Upper lobe of left lung (tissue), 6 donors: ENCODE results near the gene MRPS15. TPM values are rescaled to one million over a fixed set of nuclear protein-coding genes. Genes with fewer than 3 reads are reported as not detected.

ENCODE experiments used
- ATAC-seq, 2 donors: fragments of 200-7000 bp; cut with Tn5 transposase; one replicate each; pipeline ENCODE4 v1.9.1; 2022; ENCODE audit warnings: mild to moderate bottlenecking in 2 of 2, moderate library complexity in 2 of 2; ENCODE audit not compliant: low FRiP score in 2 of 2
- DNase-seq, 2 donors: peaks; one replicate each; pipeline ENCODE4 v3.0.0-alpha.2; 2019 to 2020
- H3K27ac ChIP-seq, 4 donors: fragments of 200-600 bp; sonication (generic); one replicate each; pipeline ENCODE4 v1.5.1; 2016 to 2019
- H3K27me3 ChIP-seq, 4 donors: fragments of 200-600 bp; sonication (generic); one replicate each; pipeline ENCODE4 v1.5.1; 2017 to 2019
- H3K36me3 ChIP-seq, 4 donors: fragments of 200-600 bp; sonication (generic); one replicate each; pipeline ENCODE4 v1.5.1; 2016 to 2019
- H3K4me1 ChIP-seq, 4 donors: fragments of 200-600 bp; sonication (generic); one replicate each; pipeline ENCODE4 v1.5.1; 2018 to 2019
- H3K4me3 ChIP-seq, 4 donors: fragments of 200-600 bp; sonication (generic); one replicate each; pipeline ENCODE4 v1.5.1; 2017 to 2019; ENCODE audit warnings: mild to moderate bottlenecking in 2 of 4, moderate library complexity in 1 of 4
- H3K9me3 ChIP-seq, 4 donors: fragments of 200-600 bp; sonication (generic); one replicate each; pipeline ENCODE4 v1.5.1; 2018 to 2019
- CTCF ChIP-seq, 6 experiments: fragments of 450-650 bp in 4 of 6; fragments of 200-600 bp in 2 of 6; sonication (generic) in 2 of 6; IDR thresholded peaks; one replicate each; pipeline ENCODE4 v1.5.1; 2016 to 2019; ENCODE audit warnings: antibody characterized with exemption in 6 of 6
- EP300 ChIP-seq, 4 donors: sonication (generic); formaldehyde crosslinking; IDR thresholded peaks; one replicate each; pipeline ENCODE4 v1.5.1; 2017; ENCODE audit warnings: antibody characterized with exemption in 4 of 4, control low read depth in 2 of 4
- POLR2A ChIP-seq, 4 donors: fragments of 450-650 bp; IDR thresholded peaks; one replicate each; pipeline ENCODE4 v1.5.1; 2016 to 2017; ENCODE audit warnings: antibody characterized with exemption in 4 of 4, mild to moderate bottlenecking in 2 of 4
- POLR2AphosphoS5 ChIP-seq, 2 donors: sonication (generic); formaldehyde crosslinking; IDR thresholded peaks; one replicate each; pipeline ENCODE4 v1.5.1; 2017; ENCODE audit warnings: antibody characterized with exemption in 2 of 2
- WGBS, 2 donors: methylation state at CpG; one replicate each; pipeline ENCODE4 v1.1.5; 2017 to 2018; 5-methylcytosine and 5-hydroxymethylcytosine counted together
- total RNA-seq, 6 donors: library from RNA; depleted of rRNA in 4 of 6; stranded (reverse); fragments of >200 nt in 4 of 6; gene quantifications; one replicate each; pipeline versions ENCODE4 v1.1.0 to v1.2.1, GENCODE V29; 2016 to 2021
- donor health status: DM: no; HTN: no; CAD: no; lungs with moderate emphysema.
- donor health status: DM: no; HTN: yes; CAD: no; lungs with severe emphysema.

Gene MRPS15
- total RNA-seq, 6 donors from 2014 or later = 43.0 to 83.6 (median 66.1) TPM

GRCh38 chr1:36440646-36441045 lies 23.5 kb downstream of the MRPS15 start:
- no peaks in the 10 kb centered on the region for H3K27me3 ChIP-seq
- ATAC-seq (no peak), DNase-seq (no peak)
- peaks cover 0 to 11% (median 1%) of the 10 kb centered on the region in 4 donors for H3K36me3 ChIP-seq
- peaks cover 0 to 7% (median 0%) of the 10 kb centered on the region in 4 donors for H3K4me1 ChIP-seq
- H3K9me3 ChIP-seq = no peaks in the 10 kb centered on the region
- peak overlapping the region in 1 of 4 donors; percentile 33 for H3K27ac ChIP-seq
- no peak overlapping the region for H3K4me3 ChIP-seq
- TF ChIP-seq POLR2AphosphoS5 (IDR thresholded peaks at IDR 0.05) (no peak), CTCF (IDR thresholded peaks at IDR 0.05) (no peak), POLR2A (IDR thresholded peaks at IDR 0.05) (no peak)
- 85 to 86% methylated on average over 3 of the region's 3 CpGs for WGBS, 2 donors

- no peak for ATAC-seq
- no peak for TF ChIP-seq POLR2A (IDR thresholded peaks at IDR 0.05)
- TF ChIP-seq POLR2AphosphoS5 (IDR thresholded peaks at IDR 0.05) = no peak
- no peak for TF ChIP-seq EP300 (IDR thresholded peaks at IDR 0.05)
- no peak for TF ChIP-seq CTCF (IDR thresholded peaks at IDR 0.05)
- Histone ChIP-seq H3K4me3 (no peak overlapping the region), H3K4me1 (peaks cover 0 to 7% (median 0%) of the 10 kb centered on the region in 4 donors), H3K9me3 (no peaks in the 10 kb centered on the region), H3K27me3 (no peaks in the 10 kb centered on the region), H3K36me3 (peaks cover 0 to 11% (median 1%) of the 10 kb centered on the region in 4 donors), H3K27ac (peak overlapping the region in 1 of 4 donors; percentile 33)
- WGBS, 2 donors = 51 to 54% methylated on average over 3 of the region's 3 CpGs
- no peak for DNase-seq
Observed at GRCh38 chr1:36440044-36440443, 24.1 kb downstream of the MRPS15 start.

GRCh38 chr1:36438715-36439114 lies 25.5 kb downstream of the MRPS15 start:
- 86 to 93% methylated on average over 4 of the region's 4 CpGs for WGBS, 2 donors
- ATAC-seq = no peak

GRCh38 chr1:36436821-36437220 lies 27.4 kb downstream of the MRPS15 start:
- no peak for TF ChIP-seq POLR2AphosphoS5 (IDR thresholded peaks at IDR 0.05)
- TF ChIP-seq POLR2A (IDR thresholded peaks at IDR 0.05) = no peak
- TF ChIP-seq CTCF (IDR thresholded peaks at IDR 0.05) = no peak
- no peak for TF ChIP-seq EP300 (IDR thresholded peaks at IDR 0.05)
- Histone ChIP-seq H3K4me1 (peaks cover 0 to 13% (median 0%) of the 10 kb centered on the region in 4 donors), H3K4me3 (no peak overlapping the region), H3K27me3 (no peaks in the 10 kb centered on the region), H3K36me3 (peaks cover 0 to 11% (median 1%) of the 10 kb centered on the region in 4 donors), H3K9me3 (no peaks in the 10 kb centered on the region), H3K27ac (no peak overlapping the region)
- 81 to 96% methylated on average over 1 of the region's 1 CpG for WGBS, 2 donors
- ATAC-seq (no peak), DNase-seq (no peak)

More at GRCh38 chr1:36438715-36439114, 25.5 kb downstream of the MRPS15 start:
- H3K4me3 ChIP-seq = no peak overlapping the region
- no peak for TF ChIP-seq POLR2AphosphoS5 (IDR thresholded peaks at IDR 0.05)
- no peak for TF ChIP-seq POLR2A (IDR thresholded peaks at IDR 0.05)
- TF ChIP-seq CTCF (IDR thresholded peaks at IDR 0.05) = no peak
- no peak for TF ChIP-seq EP300 (IDR thresholded peaks at IDR 0.05)
- H3K36me3 ChIP-seq = peaks cover 0 to 11% (median 1%) of the 10 kb centered on the region in 4 donors
- H3K4me1 ChIP-seq = peaks cover 0 to 7% (median 0%) of the 10 kb centered on the region in 4 donors
- no peaks in the 10 kb centered on the region for H3K27me3 ChIP-seq
- DNase-seq = no peak
- no peaks in the 10 kb centered on the region for H3K9me3 ChIP-seq
- H3K27ac ChIP-seq = no peak overlapping the region

- no peaks in the 10 kb centered on the region for H3K27me3 ChIP-seq
- WGBS, 2 donors = 23 to 33% methylated on average over 1 of the region's 1 CpG
- TF ChIP-seq POLR2AphosphoS5 (IDR thresholded peaks at IDR 0.05) = no peak
- no peak for DNase-seq
- H3K36me3 ChIP-seq = peaks cover 0 to 18% (median 11%) of the 10 kb centered on the region in 4 donors
- no peaks in the 10 kb centered on the region for H3K9me3 ChIP-seq
- no peak for ATAC-seq
- H3K4me1 ChIP-seq = peaks cover 0 to 10% (median 0%) of the 10 kb centered on the region in 4 donors
- no peak overlapping the region for H3K4me3 ChIP-seq
- H3K27ac ChIP-seq = peak overlapping the region in 2 of 4 donors; percentile 26 to 35
Observed at GRCh38 chr1:36433102-36433501, 31.1 kb downstream of the MRPS15 start.
